GM18505 (cell line): Measurements from ENCODE around the gene ANO2.

Source experiments
- ATAC-seq: cut with Tn5 transposase; IDR thresholded peaks from one replicate; pipeline ENCODE4 v1.9.1; 2021; ENCODE audit not compliant: unreplicated experiment
- POLR2A ChIP-seq: IDR thresholded peaks from 4 replicates; pipeline ENCODE4 v1.6.1; 2011; ENCODE audit warnings: borderline replicate concordance; ENCODE audit not compliant: insufficient read depth, insufficient read length; ENCODE audit errors: extremely low read depth

ANO2 gene

GRCh38 chr12:5875851-5876250 is 69.2 kb downstream of the ANO2 start:
- no peak for ATAC-seq
- no peak for TF ChIP-seq POLR2A

GRCh38 chr12:5874514-5874913 is 70.5 kb downstream of the ANO2 start:
- TF ChIP-seq POLR2A: no peak
- ATAC-seq: no peak

- TF ChIP-seq POLR2A: no peak
- ATAC-seq: no peak
These were observed 71.7 kb downstream of the ANO2 start for GRCh38 chr12:5873281-5873919.

GRCh38 chr12:5872745-5873144 is 72.3 kb downstream of the ANO2 start:
- no peak for TF ChIP-seq POLR2A
- ATAC-seq: no peak

GRCh38 chr12:5871741-5872140 is 73.3 kb downstream of the ANO2 start:
- TF ChIP-seq POLR2A: no peak
- no peak for ATAC-seq

- TF ChIP-seq POLR2A: no peak
- no peak for ATAC-seq
These were observed 74.9 kb downstream of the ANO2 start for GRCh38 chr12:5870183-5870582.

GRCh38 chr12:5868625-5869295 is 76.3 kb downstream of the ANO2 start:
- no peak for TF ChIP-seq POLR2A
- ATAC-seq: no peak

- TF ChIP-seq POLR2A: no peak
- ATAC-seq: no peak
These were observed 79.7 kb downstream of the ANO2 start for GRCh38 chr12:5865397-5865796.

- no peak for TF ChIP-seq POLR2A
- no peak for ATAC-seq
These were observed 80.1 kb downstream of the ANO2 start for GRCh38 chr12:5864972-5865371.

GRCh38 chr12:5864301-5864700 is 80.8 kb downstream of the ANO2 start:
- no peak for ATAC-seq
- TF ChIP-seq POLR2A: no peak

- no peak for TF ChIP-seq POLR2A
These were observed 83.6 kb downstream of the ANO2 start for GRCh38 chr12:5861416-5861815.

GRCh38 chr12:5856692-5857091 is 88.4 kb downstream of the ANO2 start:
- no peak for TF ChIP-seq POLR2A
- no peak for ATAC-seq

More at GRCh38 chr12:5861416-5861815, 83.6 kb downstream of the ANO2 start:
- ATAC-seq: no peak

- TF ChIP-seq POLR2A: no peak
- no peak for ATAC-seq
These were observed 98.1 kb downstream of the ANO2 start for GRCh38 chr12:5846950-5847349.

GRCh38 chr12:5840944-5841343 is 104.1 kb downstream of the ANO2 start:
- no peak for ATAC-seq
- no peak for TF ChIP-seq POLR2A
